Activated CD8-positive, alpha-beta T cell treated with anti-CD3 and anti-CD28 coated beads for 36 hours (primary cell): ENCODE data around the gene ZFAND6. TPM values are rescaled to one million over a fixed set of nuclear protein-coding genes. Genes with fewer than 3 reads are reported as not detected.

Experiments
- ATAC-seq: fragments of 200-7000 bp; cut with Tn5 transposase; one replicate; pipeline ENCODE4 v1.10.0; 2021; ENCODE audit warnings: mild to moderate bottlenecking, moderate library complexity
- CTCF ChIA-PET: fragments of 350-600 bp; sonication (Branson Sonifier 250); formaldehyde crosslinking; loops from one replicate; lab custom pipeline; 2021; ENCODE audit warnings: antibody characterized with exemption; lab: Charles Lee
- POLR2A ChIA-PET: fragments of 350-600 bp; sonication (Branson Sonifier 250); formaldehyde crosslinking; loops from one replicate; lab custom pipeline; 2021; ENCODE audit warnings: antibody characterized with exemption; lab: Charles Lee
- DNase-seq: peaks from one replicate; pipeline ENCODE4 v3.0.0-alpha.2; 2020
- H3K27ac Mint-ChIP-seq: one replicate; pipeline ENCODE4 v1.8.0; 2021; ENCODE audit warnings: mild to moderate bottlenecking, mixed read lengths
- H3K27me3 Mint-ChIP-seq: one replicate; pipeline ENCODE4 v1.8.0; 2021; ENCODE audit warnings: mixed read lengths
- H3K36me3 Mint-ChIP-seq: one replicate; pipeline ENCODE4 v1.8.0; 2021; ENCODE audit warnings: low read depth, mixed read lengths
- H3K4me1 Mint-ChIP-seq: one replicate; pipeline ENCODE4 v1.8.0; 2021; ENCODE audit warnings: low read depth, mixed read lengths
- H3K4me3 Mint-ChIP-seq: one replicate; pipeline ENCODE4 v1.8.0; 2021; ENCODE audit warnings: mild to moderate bottlenecking, moderate library complexity, mixed read lengths
- H3K9me3 Mint-ChIP-seq: one replicate; pipeline ENCODE4 v1.8.0; 2021; ENCODE audit warnings: mixed read lengths
- CTCF ChIP-seq: fragments of 200-600 bp; IDR thresholded peaks from one replicate; pipeline ENCODE4 v1.8.0; 2022; ENCODE audit warnings: antibody characterized with exemption, mild to moderate bottlenecking
- intact Hi-C: fragments of 100-400 bp; cut with micrococcal nuclease; formaldehyde crosslinking; loops from one replicate; pipeline ENCODE4 v1.10.0; 2022
- total RNA-seq, 2 experiments: library from RNA; stranded (reverse); gene quantifications; one replicate each; pipeline ENCODE4 v1.2.3, GENCODE V29; 2021

ZFAND6 gene
- total RNA-seq, 2 experiments from 2014 or later = 29.6 to 30.7 TPM

GRCh38 chr15:80060356-80061006, 1.0 kb downstream of the ZFAND6 start:
- ChIA-PET CTCF (interaction anchor here (0.8 to 1.8 kb wide), 4 partner anchors 8 to 97 kb away, joined by 3 to 7 read pairs (median 4); no protein-coding TSS in a partner anchor), POLR2A (interaction anchor here (0.6 to 2.6 kb wide), 7 partner anchors 12 to 956 kb away, joined by 3 to 12 read pairs (median 6); no protein-coding TSS in a partner anchor)
- Mint-ChIP-seq H3K27me3 (no peaks in the 10 kb centered on the region), H3K4me1 (peaks cover 36% of the 10 kb centered on the region), H3K9me3 (no peaks in the 10 kb centered on the region), H3K4me3 (peak overlapping the region; percentile 84), H3K36me3 (no peaks in the 10 kb centered on the region), H3K27ac (peak overlapping the region; percentile 92)
- intact Hi-C loops = no loop called here
- ATAC-seq = no peak
- TF ChIP-seq CTCF = no peak
- peak; percentile 56 for DNase-seq

GRCh38 chr15:80061582-80061981, 2.1 kb downstream of the ZFAND6 start:
- CTCF ChIA-PET = no interaction called here
- H3K4me1 Mint-ChIP-seq = peaks cover 33% of the 10 kb centered on the region
- ATAC-seq (no peak), DNase-seq (no peak)
- no peaks in the 10 kb centered on the region for H3K36me3 Mint-ChIP-seq
- H3K27me3 Mint-ChIP-seq = no peaks in the 10 kb centered on the region
- peak overlapping the region; percentile 84 for H3K4me3 Mint-ChIP-seq
- POLR2A ChIA-PET = interaction anchor here (0.6 to 2.2 kb wide), 4 partner anchors 11 to 138 kb away, joined by 3 to 11 read pairs (median 6); no protein-coding TSS in a partner anchor
- H3K9me3 Mint-ChIP-seq = no peaks in the 10 kb centered on the region
- no peak for TF ChIP-seq CTCF
- H3K27ac Mint-ChIP-seq = no peak overlapping the region
- intact Hi-C loops = no loop called here

- no peak for ATAC-seq
- CTCF ChIA-PET = interaction anchor here (0.6 kb wide), 1 partner anchor 9 kb away, joined by 3 read pairs; no protein-coding TSS in a partner anchor
- intact Hi-C loops = no loop called here
- Mint-ChIP-seq H3K36me3 (no peaks in the 10 kb centered on the region), H3K27ac (no peak overlapping the region), H3K4me1 (peaks cover 54% of the 10 kb centered on the region), H3K4me3 (no peak overlapping the region), H3K27me3 (no peaks in the 10 kb centered on the region), H3K9me3 (no peaks in the 10 kb centered on the region)
- POLR2A ChIA-PET = interaction anchor here (1.0 kb wide), 1 partner anchor 155 kb away, joined by 3 read pairs; no protein-coding TSS in a partner anchor
- no peak for DNase-seq
- TF ChIP-seq CTCF = no peak
Observed at GRCh38 chr15:80066912-80067311, 7.4 kb downstream of the ZFAND6 start.

- intact Hi-C loops = no loop called here
- no peak for ATAC-seq
- TF ChIP-seq CTCF = no peak
Observed at GRCh38 chr15:80068578-80068977, 9.1 kb downstream of the ZFAND6 start.

GRCh38 chr15:80070840-80071239, 11.4 kb downstream of the ZFAND6 start:
- intact Hi-C loops = no loop called here
- ChIA-PET CTCF (interaction anchor here (0.7 to 1.6 kb wide), 3 partner anchors 11 to 385 kb away, joined by 3 to 5 read pairs (median 3); no protein-coding TSS in a partner anchor), POLR2A (interaction anchor here (1.2 to 2.4 kb wide), 2 partner anchors 10 to 148 kb away, joined by 4 to 11 read pairs; no protein-coding TSS in a partner anchor)
- DNase-seq = no peak
- Mint-ChIP-seq H3K36me3 (no peaks in the 10 kb centered on the region), H3K27ac (no peak overlapping the region), H3K27me3 (no peaks in the 10 kb centered on the region), H3K4me1 (peaks cover 45% of the 10 kb centered on the region), H3K9me3 (no peaks in the 10 kb centered on the region), H3K4me3 (no peak overlapping the region)
- ATAC-seq = no peak
- no peak for TF ChIP-seq CTCF

More at GRCh38 chr15:80068578-80068977, 9.1 kb downstream of the ZFAND6 start:
- Mint-ChIP-seq H3K27me3 (no peaks in the 10 kb centered on the region), H3K4me3 (no peak overlapping the region), H3K36me3 (no peaks in the 10 kb centered on the region), H3K27ac (no peak overlapping the region), H3K9me3 (no peaks in the 10 kb centered on the region), H3K4me1 (peaks cover 49% of the 10 kb centered on the region)
- ChIA-PET CTCF (interaction anchor here (1.4 to 1.6 kb wide), 2 partner anchors 9 to 21 kb away, joined by 4 to 7 read pairs; partner anchors contain the start of gene ZFAND6), POLR2A (interaction anchor here (0.9 kb wide), 1 partner anchor 34 kb away, joined by 3 read pairs; no protein-coding TSS in a partner anchor)
- DNase-seq = peak; percentile 21
